OCI-LY1 (cell line): Measurements from ENCODE around the gene BMAL2.

Experiments used
- EZH2 ChIP-seq: fragments of 200-600 bp; sonication (generic), shearing (Covaris generic); IDR thresholded peaks from 2 replicates; pipeline ENCODE4 v1.8.0; 2017; ENCODE audit warnings: borderline replicate concordance, mixed run types, mild to moderate bottlenecking, antibody characterized with exemption, low read length, moderate library complexity, mixed read lengths
- TF ChIP-seq, protein P1 (sequence below): fragments of 200-600 bp; sonication (generic), shearing (Covaris generic); IDR thresholded peaks from 2 replicates; pipeline ENCODE4 v1.5.1; 2017; ENCODE audit warnings: mild to moderate bottlenecking, antibody characterized with exemption, low read length, moderate library complexity, mixed read lengths

GRCh38 chr12:27351476-27351875 lies 18.8 kb downstream of the BMAL2 start:
- TF ChIP-seq, protein P1, sequence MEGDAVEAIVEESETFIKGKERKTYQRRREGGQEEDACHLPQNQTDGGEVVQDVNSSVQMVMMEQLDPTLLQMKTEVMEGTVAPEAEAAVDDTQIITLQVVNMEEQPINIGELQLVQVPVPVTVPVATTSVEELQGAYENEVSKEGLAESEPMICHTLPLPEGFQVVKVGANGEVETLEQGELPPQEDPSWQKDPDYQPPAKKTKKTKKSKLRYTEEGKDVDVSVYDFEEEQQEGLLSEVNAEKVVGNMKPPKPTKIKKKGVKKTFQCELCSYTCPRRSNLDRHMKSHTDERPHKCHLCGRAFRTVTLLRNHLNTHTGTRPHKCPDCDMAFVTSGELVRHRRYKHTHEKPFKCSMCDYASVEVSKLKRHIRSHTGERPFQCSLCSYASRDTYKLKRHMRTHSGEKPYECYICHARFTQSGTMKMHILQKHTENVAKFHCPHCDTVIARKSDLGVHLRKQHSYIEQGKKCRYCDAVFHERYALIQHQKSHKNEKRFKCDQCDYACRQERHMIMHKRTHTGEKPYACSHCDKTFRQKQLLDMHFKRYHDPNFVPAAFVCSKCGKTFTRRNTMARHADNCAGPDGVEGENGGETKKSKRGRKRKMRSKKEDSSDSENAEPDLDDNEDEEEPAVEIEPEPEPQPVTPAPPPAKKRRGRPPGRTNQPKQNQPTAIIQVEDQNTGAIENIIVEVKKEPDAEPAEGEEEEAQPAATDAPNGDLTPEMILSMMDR: no peak
- TF ChIP-seq EZH2: no peak
